Colon (tissue), 2 donors: ENCODE measurements around the gene LEP.

Source experiments
- FAIRE-seq: peaks from 2 replicates; lab custom pipeline; 2012; peaks lifted over from hg19 to GRCh38; lab: Jason Lieb, UNC
- donor health status: control.
- donor health status: control.

The LEP gene

DNA sequence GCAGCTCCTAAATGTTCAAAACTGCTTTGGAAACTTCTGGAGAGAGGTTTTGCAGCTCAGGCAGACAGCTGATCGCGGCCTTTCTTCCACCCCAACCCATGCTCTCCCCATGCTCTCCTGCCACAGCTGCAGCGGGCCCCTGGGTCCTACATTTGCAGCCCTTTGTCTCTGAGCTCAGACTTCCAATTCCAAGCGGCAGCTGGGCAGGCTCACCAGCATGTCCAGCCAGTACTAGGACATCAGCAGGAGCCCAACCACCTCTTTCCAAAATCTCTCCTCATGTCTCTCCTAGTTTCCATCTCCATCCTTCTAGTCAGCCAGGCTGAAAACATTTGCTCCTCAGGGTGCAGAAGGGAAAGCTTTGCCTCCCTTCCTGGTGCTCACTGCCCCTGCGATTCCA, 6.0 kb downstream of the LEP start:
- no peak for FAIRE-seq

DNA sequence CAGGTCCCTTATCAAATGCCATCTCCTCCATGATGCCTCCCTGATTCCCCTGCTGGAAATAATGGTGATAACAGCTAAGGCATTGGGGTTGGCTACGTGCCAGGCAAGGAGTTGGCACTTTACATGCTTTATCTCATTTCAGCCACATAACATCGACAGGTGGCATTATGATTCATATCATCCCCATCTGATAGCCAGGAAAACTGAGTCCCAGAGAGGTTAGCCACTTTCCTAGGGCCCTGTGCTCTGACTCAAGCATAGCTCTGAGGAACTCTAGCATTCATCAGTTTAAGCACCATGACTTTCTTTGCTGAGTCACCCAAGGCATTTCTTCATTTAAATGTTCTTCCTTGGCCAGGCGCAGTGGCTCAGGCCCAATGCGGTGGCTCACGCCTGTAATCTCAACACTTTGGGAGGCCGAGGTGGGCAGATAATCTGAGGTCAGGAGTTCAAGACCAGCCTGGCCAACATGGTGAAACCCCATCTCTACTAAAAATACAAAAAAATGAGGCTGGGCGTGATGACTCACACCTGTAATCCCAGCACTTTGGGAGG, 6.6 kb downstream of the LEP start:
- FAIRE-seq: no peak

DNA sequence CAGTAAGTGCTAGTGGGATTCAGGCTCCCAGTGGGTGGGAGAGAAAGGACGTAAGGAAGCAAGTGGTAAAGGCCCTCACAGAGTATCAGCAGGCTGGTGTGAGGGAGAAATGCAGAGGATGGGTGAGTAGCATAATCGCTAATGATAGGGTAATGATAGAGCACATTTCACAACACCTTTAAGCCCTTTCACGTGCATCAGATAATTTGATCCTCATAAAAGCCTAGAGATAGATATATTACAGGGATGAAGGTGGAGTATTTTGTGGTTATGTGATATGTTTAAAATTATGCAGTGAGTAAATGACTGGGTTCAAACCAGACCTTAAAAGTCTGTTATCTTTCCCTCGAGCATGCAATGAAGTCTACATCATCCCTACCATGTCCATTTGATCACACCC, 10.3 kb downstream of the LEP start:
- FAIRE-seq: no peak

DNA sequence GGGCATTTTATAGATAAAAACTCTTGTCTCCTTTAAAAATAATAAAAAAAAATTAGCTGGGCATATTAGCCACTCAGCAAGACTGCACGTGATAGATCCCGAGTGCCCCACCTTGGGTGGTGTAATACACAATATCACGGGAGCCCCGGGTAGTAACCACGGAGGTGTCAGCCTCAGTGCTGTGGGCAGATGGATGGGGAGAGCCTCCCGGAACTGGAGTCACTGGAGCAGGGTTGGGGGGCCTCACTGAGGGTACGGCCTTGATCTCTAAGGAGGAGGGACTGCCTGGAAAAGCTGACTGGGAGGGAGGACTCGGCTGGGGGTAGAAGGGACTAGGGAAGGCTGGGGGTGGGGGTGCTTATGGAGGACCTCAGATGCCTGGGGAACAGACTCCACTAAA, 12.6 kb downstream of the LEP start:
- no peak for FAIRE-seq

DNA sequence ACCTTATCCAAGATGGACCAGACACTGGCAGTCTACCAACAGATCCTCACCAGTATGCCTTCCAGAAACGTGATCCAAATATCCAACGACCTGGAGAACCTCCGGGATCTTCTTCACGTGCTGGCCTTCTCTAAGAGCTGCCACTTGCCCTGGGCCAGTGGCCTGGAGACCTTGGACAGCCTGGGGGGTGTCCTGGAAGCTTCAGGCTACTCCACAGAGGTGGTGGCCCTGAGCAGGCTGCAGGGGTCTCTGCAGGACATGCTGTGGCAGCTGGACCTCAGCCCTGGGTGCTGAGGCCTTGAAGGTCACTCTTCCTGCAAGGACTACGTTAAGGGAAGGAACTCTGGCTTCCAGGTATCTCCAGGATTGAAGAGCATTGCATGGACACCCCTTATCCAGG, 13.4 kb downstream of the LEP start:
- FAIRE-seq: no peak

DNA sequence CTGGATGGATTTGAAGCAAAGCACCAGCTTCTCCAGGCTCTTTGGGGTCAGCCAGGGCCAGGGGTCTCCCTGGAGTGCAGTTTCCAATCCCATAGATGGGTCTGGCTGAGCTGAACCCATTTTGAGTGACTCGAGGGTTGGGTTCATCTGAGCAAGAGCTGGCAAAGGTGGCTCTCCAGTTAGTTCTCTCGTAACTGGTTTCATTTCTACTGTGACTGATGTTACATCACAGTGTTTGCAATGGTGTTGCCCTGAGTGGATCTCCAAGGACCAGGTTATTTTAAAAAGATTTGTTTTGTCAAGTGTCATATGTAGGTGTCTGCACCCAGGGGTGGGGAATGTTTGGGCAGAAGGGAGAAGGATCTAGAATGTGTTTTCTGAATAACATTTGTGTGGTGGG, 14.2 kb downstream of the LEP start:
- FAIRE-seq: no peak

DNA sequence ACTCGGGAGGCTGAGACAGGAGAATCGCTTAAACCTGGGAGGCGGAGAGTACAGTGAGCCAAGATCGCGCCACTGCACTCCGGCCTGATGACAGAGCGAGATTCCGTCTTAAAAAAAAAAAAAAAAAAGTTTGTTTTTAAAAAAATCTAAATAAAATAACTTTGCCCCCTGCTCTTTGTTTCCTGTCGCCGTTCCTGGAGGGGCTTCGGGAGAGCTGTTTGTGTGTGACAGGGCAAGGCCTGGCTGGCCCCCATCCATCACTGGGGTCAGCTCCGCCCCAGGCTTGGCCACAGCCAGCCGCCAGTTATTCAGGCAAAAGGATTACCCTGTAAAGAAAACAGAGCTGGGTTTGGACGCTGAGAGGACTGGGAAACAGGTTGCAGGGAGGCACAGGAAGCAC, 16.4 kb downstream of the LEP start:
- no peak for FAIRE-seq

DNA sequence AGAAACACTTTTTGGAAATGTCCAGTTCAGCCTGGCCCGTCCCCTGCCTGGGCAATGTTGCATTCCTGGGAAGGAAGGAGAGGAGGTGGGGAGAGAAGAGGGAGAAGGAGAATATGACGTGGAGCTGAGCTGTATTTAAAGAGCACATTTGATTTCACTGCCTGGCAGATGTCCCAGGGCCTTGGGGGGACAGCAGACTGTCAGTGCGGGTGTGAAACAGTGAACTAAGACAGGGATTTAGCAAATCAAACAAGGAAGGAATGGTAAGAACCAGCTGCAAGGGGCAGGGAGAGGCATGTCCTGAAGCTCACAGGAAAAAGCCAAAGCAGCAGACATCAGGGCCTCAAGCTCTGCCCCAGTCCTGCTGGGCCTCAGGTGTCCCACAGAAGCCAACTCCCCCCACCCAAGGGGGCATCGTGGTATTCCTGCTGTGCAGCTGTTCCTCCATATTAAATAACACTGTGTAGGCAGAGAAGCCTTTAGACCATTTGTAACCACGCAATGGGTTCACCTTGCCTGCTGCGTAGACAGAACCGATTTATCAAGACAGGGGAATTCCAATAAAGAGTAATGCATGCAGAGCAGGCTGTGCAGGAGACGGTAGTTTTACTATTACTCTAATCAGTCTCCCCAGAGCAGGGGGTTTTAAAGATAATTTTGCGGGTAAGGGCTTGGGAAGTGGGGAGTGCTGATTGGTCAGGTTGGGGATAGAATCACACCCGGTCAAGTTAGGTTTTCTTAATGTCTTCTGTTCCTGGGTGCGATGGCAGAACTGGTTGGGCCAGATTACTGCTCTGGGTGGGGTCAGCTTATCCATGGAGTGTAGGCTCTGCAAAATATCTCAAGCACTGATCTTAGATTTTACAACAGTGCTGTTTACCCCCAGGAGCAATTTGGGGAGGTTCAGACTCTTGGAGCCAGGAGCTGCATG, 18.3 kb downstream of the LEP start:
- FAIRE-seq: no peak

DNA sequence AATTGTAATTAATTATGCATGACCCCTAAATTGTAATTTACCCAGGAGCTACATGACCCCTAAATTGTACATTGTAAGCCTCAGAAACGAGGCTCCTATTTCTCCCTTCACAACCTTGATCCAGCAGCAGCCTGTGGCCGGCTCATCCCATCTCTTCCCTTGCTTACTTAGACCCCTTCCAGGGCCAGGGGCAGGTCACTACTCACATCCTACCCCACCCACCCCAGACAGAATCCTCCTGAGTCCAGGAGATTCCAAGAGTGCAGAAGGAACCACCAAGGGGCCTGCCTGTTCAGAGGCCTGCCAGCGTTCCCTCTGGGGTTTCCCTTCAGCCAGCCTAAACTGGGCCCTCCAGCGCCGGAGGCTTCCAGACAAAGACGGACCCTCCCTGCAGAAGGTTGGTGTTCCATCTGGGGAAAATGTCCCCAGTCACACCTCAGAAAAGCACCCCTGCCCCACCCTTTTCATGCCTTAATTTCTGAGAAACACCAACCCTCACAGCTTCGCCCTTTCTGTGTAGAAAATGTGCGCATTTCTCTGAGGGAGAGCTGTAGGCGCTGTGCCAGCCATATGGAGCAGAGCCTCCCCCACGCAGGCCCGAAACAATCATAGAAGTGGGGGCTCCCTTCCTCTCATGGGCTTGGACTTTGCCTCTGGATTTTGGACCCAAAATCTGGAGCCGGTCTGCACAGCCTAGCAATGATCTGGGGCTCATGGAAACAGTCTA, 19.2 kb downstream of the LEP start:
- FAIRE-seq: no peak

DNA sequence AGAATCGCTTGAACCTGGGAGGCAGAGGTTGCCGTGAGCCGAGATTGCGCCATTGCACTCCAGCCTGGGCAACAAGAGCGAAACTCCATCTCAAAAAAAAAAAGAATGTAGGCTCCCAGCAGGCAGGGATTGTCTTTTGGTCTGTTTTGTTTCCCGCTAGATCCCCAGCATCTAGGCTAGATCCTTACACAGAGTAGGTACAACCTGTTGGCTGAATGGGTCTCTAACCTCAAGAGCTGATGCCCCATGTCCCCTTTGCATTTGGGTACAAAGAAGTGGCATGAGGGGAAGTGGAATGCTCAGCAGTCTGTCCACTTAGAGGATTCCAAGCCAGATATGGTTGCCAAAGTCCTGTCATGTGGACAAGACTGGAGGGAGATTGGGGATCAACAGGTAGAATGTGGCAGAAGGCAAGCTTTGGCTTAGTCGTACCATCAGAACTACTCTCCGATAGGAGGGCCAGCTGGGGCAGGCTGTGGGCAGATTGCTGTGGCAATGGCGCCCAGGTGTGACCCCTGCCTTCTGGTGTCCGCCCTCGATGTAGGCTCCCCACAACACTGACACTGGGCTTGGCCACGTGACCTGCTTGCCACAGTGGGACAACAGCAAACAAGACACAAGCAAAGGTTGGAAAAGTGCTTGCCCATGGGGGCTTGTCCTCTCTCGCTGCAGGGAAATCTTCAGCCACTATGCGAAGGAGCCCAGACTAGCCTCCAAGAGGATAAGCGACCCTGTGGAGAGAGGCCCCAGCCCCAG, 21.4 kb downstream of the LEP start:
- no peak for FAIRE-seq

DNA sequence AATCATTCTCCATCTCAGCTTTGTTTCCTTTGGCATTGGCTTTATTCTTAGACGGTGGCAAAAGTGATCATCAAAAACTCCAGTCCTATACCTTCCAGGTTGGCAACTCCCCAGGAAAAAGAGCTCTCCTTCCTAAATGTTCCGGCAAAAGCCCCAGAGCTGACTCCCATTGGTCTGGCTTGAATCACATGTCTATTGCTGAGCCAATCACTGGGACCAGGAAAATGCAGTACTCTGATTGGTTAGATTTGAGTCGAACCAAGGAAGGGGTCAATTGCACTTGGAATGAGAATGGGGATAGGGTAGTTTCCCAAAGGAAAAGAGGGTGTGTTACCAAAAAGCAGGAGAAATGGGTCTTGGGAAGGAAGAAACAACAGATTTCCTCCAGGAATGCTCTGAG, 22.3 kb downstream of the LEP start:
- FAIRE-seq: no peak

DNA sequence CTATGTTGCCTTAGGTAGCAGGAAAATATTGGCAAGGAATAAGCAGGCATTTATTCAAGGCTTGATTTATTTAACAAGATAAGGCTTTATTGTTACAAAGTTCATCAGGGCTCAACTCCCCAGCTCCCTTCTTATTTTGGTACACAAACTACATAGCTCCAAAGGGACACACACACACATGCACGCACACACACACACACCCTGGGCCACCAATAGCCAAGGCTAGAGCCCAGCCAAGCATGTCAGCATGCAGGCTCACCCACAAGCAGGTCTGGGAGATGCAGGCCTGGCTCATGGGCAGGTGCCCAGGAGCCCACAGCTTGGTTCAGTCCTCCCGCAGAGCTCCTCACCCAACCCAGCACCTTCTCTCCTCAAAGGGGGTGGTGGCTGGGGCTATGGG, 23.4 kb downstream of the LEP start:
- no peak for FAIRE-seq

DNA sequence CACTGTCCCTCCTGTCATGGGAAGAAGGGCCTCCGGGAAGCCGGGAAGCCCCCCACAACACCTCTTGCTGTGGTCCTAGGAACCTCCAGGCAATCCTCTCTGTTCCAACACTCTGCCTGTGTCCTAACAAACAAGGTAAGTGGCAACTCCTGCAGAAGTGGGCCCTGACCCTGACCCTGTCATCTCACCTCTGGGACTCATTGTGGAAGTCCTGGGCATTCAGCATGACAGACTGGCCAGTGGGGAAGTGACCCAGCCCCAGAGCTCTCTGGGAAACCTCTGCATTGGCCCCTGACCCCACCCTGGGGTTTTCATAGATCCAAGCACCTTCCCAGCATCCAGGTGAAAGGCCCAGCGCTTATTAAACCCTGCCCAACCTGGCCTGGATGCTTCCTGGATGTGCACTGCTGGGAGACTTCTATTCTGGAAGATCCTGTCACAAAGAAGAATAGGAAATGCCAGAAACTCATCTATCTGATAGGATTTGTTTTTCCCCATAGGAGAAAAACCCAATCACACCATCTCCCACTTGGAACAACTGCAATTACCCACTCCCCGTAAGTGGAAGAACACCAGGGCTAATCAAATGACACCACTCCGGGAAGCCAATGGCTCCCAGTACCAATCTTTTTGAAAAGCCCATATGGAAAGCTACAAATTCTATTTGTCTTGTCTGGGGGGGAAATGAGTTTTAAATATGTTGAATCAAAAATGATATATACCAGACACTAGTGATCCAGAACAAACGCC, 24.3 kb downstream of the LEP start:
- no peak for FAIRE-seq

DNA sequence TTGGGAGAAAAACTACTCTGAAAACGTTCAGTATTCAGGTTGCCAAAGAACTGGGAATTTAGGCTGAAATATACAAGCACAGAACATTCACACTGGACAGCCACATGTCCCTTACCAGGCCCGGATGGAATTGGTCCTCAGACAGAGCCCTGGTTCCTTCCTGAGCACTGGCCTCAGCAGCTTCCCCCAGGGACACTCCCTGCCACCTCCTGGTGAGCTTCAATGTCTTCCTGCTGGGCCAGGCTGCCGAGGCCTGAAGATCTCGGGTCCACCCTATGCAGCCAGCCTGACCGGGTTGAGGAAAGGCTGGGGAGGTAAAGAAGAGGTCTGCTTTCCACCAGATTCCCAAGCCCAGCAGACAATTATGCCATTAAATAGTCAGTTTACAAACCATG, 24.8 kb downstream of the LEP start:
- FAIRE-seq: no peak

DNA sequence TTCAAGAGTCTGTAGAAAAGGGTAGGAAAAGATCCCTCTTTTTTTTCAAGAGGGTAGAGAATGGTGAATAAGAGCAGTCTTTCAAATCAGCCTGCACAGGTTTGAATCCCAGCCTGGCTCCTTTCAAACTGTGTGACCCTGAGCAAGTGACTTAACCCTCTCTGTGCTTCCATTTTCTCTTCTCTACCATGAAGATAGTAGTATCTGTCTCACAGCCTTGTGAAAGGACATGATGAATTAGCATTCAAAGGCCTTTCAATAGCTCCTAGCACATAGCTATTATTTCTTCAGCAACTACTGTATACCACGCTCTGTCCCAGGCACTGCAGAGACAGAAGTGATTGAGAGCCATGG, 25.4 kb downstream of the LEP start:
- no peak for FAIRE-seq

DNA sequence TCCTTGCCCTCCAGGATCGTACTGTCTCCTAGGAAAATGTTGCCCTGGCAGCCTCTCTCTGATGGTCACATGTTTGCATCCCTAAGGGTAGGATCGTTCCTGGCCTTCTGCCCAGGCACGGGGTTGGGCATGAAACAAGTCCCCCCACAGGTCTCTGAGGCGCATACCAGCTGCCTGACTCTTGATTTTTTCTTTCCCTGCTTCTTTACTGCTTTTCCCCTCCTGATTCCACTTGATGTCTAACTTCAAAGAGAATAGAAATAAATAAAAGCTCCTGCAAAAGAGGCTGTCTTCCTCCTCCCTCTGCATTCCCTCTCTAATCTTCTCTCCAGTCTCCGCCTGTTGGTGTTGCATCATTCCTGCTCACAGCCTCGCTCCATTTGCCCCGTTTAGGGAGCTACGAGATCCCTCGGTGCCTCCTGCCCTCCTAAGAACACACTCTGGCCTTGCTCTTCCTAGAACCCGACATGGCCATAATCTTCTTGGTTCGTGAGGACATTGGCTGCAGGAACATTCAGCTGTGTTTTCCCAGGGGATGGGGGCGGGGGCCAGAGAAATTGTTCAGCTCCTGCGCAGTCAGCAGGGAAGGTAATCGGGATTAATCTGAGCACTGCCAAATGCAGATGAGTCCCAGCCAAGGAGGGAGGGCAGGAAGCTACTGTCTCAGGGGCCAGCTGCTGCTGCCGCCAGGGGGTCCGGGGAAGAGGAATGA, 26.0 kb downstream of the LEP start:
- no peak for FAIRE-seq

DNA sequence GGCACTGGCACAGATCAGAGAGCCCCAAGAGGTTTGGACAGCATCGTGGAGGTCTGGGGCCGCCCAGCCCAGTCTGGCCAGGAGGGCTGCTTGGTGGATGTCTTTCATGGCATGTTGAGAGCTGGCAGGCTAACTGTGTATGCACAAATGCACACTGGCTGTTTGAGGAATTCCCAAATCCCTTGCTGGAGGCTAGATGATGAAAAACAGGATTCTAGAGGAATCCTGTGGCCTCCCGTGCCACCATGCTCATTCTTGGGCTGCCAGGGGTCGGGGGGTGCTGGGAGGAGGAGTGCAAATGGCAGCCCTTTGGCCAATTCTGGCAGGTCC, 26.5 kb downstream of the LEP start:
- FAIRE-seq: no peak

DNA sequence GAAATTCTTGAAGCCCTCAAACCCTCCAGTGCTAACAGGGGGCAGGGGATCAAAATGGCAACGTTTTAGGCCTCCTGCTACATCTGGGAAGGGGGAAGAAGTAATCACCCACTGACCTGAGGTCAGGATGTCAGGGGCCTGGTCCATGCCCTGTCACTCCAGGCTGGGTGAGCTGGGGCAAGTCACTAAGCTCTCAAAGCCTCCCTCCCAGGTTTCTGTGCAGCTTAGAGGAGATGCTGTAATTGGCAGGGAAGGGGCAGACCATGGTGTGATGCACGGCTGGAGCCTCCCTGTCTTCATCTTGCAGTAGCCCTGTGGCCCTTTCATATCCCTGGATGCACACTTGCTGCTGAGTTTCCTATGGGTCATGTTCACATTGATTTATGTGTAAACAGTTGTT, 27.2 kb downstream of the LEP start:
- no peak for FAIRE-seq

DNA sequence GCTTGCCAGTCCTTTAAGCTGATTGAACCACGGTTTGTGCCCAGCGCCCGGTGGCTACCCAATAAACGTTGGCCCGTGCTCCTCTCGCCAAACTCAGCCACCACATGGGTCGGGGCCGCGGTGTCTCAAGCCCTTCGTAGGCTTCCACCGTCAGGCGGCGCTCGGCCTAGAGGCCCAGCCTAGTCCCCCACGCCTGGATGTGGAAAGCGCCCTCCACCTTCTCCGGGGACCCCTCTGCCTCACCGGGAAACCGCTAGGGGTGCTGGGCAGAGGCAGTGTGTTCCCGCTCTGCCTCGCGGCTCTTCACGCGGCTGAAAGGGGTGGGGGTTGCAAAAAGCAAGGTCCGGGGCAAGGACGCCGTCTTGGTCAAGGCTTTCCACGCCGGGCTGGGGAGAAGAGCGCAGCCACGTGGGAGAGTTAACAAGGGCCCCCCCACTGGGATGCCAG, 29.8 kb downstream of the LEP start:
- FAIRE-seq: no peak

DNA sequence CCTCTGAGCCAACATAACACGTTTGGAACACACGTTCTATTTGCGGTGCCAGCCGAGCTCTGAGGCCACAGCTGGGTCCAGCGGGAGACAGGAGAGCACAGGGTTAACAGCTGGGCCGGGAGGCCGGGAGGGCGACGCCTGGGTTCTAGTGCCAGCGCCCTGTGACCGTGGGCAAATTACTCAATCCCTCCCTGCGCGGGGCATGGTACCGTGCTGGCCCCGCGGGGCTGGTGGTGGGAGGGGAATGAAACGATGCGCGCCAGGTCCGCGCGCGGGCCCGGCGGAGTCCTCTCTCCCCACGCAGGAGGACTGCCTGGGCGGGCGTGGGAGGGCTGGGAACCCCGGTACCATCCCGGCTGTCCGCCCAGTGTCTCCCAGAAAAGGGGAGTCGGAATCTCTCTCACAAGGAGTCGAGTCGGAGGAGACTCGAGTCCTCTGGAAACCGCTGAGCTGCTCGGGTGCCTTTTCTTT, 30.4 kb downstream of the LEP start:
- FAIRE-seq: no peak

DNA sequence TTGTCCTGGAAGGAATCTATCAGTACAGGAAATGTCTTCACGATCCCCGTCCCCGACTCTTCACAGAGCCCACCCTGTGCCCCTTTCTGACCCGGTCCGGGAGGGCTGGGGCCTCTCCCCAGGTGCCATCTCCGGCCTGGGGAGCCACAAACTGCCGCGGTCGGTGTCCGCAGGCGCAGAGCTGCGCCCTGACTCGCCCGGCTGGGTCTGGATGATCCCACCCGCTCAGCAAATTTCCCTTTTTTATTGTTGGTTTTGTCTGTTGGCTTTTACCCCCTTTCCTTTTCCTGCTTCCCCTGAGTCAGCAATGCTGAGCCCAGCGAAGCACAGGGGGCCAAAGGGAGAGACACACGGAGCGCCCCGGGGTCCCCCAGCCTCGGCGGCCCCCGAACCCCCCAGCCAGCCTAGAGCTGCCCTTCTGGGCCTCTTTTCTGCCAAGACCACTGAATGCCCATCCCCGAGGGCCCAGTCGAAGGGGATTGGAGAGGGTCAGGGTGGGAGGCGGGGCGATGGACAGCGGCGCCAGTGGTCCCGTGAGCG, 30.9 kb downstream of the LEP start:
- FAIRE-seq: no peak
